HG02943 (cell line): ENCODE data around the gene DDX51.

Experiments
- ATAC-seq: cut with Tn5 transposase; IDR thresholded peaks from one replicate; pipeline ENCODE4 v1.9.1; 2021; ENCODE audit warnings: mild to moderate bottlenecking, low read depth, moderate library complexity; ENCODE audit not compliant: unreplicated experiment

Gene DDX51

GRCh38 chr12:132169376-132169775 lies 25.3 kb upstream of the DDX51 start:
- ATAC-seq, result no peak

DNA sequence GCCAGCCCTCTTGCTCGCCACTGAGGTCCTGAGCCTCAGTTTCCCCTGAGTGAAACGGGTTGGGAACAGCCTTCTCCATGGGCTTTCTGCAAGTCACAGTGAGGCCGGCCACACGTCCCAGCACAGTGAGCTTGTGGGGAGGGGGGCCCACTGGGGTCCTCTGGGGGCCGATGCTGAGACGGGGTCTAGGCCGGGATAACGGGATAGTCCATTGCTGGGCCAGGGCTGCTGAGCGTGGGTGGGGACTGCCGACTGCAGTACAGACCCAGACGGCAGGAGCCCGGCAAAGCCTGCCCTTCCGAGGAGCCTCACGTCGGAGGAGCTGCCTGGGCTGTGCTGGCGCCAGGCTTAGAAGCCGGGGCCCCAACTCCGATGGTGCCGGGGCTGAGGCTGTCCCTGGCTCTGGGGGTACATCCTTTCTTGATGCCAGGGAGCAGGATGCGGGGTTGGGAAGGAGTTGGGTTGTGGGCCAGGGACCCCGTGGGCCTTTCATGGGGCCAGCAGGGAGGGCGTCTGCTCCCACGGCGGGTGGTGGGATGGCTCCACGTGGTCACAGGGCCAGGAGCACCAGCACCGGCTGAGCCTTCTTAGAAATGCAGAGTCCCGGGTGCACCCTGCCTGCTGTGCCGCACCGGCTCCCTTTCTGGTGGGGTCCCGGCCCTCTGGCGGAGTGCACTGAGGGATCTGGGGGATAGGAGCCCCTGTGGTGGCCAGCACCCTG lies 24.4 kb upstream of the DDX51 start:
- ATAC-seq, result no peak

DNA sequence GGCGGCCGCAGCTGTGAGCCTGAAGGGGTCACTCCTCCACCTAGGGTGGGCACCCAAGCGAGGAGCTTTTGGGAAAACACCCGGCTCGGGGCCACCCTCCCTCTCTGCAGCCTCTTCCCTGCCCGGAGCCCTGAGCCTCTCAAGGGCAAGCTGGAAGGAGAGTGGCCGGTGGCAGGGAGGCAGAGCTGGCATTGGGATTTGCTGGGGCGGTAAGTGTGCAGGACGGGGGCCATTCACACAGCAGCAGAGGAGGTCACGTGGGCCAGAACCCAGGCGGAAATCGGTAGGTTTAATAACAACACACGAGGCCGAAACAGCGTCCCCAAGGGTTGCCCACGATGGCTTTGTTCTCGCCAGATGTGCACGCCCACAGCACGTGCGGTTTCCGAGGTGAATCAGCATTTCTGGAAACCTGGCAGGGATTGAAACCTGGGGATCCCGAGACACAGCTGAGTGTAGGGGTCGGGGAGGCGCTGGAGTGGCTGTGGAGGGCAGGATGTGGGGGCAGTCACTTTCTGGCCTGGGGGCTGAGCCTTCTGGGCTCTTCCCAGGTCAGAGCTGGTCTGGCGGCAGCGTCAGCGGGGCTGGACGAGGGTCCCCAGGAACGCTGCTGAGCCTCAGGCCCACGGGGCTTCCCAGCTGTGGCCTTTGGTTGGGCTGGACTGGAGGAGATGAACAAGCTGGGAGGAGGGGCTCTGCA lies 23.6 kb upstream of the DDX51 start:
- ATAC-seq, result no peak

DNA sequence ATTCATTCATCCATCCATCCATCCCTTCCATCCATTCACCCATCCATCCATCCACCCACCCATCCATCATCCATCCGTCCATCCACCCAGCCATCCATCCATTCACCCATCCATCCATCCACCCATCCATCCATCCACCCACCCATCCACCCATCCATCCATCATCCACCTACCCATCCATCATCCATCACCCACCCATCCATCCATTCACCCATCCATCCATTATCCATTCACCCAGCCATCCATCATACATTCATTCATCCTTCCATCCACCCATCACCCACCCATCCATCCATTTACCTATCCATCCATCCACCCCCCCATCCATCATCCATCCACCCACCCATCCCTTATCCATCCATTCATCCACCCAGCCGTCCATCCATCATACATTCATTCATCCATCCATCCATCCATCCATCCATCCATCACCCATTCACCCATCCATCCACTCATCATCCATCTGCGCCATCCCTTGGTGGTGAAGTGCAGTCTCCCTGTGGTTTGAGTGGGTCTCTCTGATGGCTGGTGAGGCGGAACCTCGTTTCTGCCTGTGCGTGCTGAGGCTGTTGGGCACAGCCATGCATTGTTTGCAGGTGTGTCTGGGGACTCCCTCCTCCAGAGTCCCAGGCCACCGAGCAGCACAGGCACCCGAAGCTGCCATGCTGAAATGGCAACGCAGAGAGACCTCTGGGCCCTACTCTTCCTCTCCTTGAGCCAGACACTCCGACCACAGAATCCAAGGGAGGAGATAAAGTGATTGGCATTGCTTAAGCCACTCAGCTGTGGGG lies 22.9 kb upstream of the DDX51 start:
- ATAC-seq, result no peak

DNA sequence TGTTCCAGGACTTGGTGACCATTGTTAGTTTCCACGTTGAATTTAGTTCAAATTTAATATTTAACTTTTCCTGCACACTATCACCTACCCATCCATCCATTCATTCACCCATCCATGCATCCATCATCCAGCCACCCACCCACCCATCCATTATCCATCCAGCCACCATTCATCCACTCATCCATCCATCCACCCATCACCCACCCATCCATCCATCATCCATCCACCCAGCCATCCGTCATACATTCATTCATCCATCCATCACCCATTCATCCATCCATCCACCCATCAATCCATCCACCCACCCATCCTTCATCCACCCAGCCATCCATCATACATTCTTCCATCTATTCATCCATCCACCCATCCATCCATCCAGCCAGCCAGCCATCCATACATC lies 22.0 kb upstream of the DDX51 start:
- ATAC-seq, result no peak

DNA sequence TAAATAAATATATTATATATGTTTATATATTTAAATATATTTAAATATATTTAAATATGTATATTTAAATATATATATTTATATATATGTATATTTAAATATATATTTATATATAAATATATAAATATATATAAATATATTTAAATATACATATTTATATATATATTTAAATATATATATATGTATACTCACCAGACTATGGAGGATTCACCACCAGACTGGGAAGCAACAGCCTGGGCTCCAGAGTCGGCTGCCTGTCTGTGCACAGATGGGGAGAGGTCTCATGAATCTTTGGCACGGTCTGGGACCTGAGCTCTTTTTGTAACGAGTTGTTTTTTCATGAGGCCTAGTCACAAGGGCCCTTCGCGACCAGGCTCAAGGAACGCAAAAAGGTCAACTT lies 21.5 kb upstream of the DDX51 start:
- ATAC-seq, result no peak

DNA sequence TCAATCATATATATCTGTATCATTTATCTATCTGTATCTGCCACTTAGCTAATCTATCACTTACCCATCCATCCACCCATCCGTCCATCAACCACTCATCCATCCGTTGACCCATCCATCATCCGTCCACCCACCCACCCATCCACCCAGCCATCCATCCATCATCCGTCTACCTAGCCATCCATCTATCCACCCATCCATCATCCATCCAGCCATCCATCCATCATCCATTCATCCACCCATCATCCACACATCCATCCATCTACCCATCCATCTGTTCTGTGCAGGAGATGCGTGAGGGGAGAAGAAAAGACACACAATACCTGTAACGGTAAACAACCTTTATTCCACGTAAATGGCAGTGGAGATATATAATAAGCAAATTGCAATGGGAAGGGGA lies 20.3 kb upstream of the DDX51 start:
- ATAC-seq, result no peak

GRCh38 chr12:132163911-132164288 lies 19.8 kb upstream of the DDX51 start:
- ATAC-seq, result no peak

- no peak for ATAC-seq
Observed at GRCh38 chr12:132163041-132163910, 19.2 kb upstream of the DDX51 start.

GRCh38 chr12:132162508-132163031 lies 18.5 kb upstream of the DDX51 start:
- ATAC-seq, result no peak

DNA sequence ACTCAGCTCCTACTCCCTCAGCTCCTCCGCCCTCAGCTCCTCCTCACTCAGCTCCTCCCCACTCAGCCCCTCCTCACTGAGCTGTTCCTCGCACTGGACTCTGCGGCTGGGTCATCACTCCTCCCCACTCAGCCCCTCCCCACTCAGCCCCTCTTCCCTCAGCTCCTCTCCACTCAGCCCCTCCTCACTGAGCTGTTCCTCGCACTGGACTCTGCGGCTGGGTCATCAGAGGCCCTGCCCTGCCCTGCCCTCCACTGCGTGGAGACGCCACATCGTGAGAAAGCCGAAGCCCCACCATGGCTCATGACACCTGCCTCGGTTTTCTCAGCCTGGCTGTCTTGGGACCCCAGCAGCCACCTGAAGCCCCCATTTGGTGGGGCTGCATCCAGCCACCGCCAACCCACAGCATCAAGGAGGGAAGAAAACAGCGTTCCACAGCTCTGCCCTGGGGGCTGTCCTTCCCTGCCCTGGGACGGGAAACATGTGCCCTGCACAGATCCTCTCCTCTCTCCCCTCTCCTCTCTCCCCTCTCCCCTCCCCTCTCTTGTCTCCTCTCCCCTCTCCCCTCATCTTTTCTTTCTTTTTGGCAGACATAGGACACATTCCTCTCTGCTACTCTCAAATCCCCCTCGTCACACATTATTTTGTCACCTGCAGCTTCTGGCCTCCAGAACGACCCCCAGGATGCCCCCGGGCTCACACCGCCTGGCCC lies 17.8 kb upstream of the DDX51 start:
- no peak for ATAC-seq

DNA sequence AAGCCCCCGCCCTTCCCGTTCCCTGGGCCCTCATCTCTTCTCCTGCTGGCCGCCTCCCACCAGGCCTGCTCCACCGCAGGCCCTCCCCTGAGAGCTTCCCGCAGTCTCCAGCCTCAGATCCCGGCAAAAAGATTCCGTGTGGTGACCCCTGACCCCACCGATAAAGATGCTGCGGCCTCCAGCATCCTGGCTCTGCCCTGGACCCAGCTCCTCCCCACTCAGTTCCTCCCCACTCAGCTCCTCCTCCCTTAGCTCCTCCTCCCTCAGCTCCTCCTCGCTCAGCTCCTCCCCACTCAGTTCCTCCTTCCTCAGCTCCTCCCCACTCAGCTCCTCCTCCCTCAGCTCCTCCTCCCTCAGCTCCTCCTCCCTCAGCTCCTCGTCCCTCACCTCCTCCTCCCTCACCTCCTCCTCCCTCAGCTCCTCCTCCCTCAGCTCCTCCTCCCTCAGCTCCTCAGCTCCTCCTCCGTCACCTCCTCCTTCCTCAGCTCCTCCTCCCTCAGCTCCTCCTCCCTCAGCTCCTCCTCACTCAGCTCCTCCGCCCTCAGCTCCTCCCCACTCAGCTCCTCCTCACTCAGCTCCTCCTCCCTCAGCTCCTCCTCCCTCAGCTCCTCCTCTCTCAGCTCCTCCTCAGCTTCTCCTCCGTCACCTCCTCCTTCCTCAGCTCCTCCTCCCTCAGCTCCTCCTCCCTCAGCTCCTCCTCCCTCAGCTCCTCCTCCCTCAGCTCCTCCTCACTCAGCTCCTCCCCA lies 17.1 kb upstream of the DDX51 start:
- no peak for ATAC-seq

GRCh38 chr12:132160601-132161035 lies 16.5 kb upstream of the DDX51 start:
- no peak for ATAC-seq

DNA sequence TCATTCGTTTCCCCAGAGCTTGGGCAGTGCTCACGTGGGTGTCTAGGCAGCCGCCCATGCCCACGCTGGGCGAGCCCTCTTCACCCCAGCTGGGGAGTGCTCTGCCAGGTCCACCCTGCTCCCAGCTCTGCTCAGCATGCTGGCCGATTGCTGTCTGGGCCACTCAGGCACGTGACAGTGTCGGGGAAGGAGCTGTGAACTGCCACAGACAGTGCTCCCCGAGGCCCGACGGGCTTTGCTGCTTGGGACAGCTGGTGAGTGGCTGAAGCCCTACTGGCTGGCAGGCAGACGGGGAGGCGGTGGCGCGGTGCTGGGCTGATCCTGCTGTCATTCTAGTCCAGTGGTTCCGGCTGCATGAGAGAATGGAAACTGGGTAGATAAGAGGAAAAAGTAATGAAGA lies 15.9 kb upstream of the DDX51 start:
- no peak for ATAC-seq

DNA sequence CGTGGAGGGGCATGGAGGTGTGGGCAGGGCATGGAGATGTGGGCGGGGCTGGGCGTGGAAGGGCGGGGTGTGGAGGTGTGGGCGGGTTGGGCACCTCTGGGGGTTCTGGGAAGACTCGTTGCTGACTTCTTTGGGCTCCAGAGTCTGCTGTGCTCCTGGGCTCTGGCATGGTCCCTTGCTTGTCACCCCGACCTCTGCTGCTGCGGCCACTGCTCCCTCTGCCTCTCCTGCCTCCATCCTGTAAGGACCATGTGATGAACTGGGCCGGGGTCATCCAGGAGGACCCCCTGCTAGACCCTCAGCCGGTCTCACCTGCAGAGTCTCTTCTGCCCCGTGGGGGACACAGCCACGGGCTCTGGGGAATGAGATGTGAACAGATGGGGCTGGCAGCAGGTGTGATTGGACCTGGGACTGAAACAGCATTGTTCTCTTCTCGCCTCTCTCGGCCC lies 15.5 kb upstream of the DDX51 start:
- ATAC-seq, result no peak

- no peak for ATAC-seq
Observed at GRCh38 chr12:132158677-132159554, 14.8 kb upstream of the DDX51 start.

DNA sequence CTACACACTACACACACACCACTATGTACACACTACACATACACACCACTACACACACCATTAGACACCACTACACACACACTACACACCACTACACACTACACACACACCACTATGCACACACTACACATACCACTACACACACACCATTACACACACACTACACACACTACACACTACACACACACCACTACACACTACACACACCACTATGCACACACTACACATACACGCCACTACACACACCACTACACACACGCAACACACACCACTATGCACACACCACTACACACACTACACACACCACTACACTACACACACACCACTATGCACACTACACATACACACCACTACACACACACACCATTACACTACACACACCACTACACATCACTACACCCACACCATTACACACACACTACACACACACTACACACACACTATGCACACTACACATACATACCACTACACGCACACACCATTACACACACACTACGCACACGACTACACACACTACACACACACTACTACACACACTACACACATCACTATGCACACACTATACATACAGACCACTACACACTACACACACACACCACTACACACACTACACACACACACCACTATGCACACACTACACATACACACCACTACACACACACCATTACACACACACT lies 13.8 kb upstream of the DDX51 start:
- ATAC-seq, result no peak
